Suppressor macrophage (primary cell): ENCODE results near the gene THY1.
"Not testable (repeated sequence)": the region's sequence is repeated elsewhere in the genome, so short reads cannot be mapped to it uniquely, and the experiment has no call there.

Experiments
- DNase-seq, 4 experiments: peaks; one replicate each; pipeline ENCODE4 v3.0.0-alpha.2; 2020 to 2022
- total RNA-seq, 17 experiments: gene quantifications; one replicate each; lab custom pipeline; 2026; ENCODE audit warnings: mixed read lengths in 6 of 17, inconsistent platforms in 3 of 17; lab: John Stamatoyannopoulos, UW

The THY1 gene
- total RNA-seq: 0 to 3.1 (median 0) reads per million in 17 experiments

- no peak for DNase-seq
Observed at GRCh38 chr11:119422809-119423508, at the start of gene THY1. Gene THY1 (minus strand): TSS chr11:119423172. CDS start chr11:119420905, 2,267 bp downstream.

DNA sequence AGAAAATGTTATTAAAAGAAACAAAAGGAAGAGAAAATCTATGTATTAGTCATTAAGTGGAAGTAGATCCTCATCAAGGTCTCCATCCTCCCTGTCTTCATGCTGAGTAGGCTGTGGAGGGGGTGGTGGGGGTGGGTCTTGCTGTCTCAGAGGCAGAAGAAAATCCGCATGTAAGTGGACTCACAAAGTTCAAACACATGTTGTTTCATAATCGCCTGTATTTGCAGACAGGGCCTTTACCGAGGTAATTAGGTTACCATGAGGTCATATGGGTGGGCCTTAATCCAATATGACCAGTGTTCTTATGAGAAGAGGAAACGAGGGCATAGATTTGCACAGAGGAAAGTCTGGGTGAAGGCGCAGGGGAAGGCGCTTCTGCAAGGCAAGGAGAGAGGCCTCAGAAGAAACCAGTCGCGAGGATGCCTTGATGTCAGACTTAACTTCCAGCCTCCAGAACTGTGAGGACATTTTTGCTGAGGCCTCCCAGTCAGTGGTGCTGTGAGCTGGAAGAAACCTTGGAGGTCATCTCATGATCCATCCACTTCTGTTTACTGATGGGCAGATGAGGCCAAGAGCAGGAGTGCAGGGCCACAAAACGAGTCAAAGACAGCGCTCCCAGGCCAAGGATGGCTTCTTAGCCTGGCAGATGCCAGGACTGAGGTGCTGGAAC lies 49.3 kb upstream of the THY1 start:
- DNase-seq: peak; percentile 18 to 59 (median 38)

DNA sequence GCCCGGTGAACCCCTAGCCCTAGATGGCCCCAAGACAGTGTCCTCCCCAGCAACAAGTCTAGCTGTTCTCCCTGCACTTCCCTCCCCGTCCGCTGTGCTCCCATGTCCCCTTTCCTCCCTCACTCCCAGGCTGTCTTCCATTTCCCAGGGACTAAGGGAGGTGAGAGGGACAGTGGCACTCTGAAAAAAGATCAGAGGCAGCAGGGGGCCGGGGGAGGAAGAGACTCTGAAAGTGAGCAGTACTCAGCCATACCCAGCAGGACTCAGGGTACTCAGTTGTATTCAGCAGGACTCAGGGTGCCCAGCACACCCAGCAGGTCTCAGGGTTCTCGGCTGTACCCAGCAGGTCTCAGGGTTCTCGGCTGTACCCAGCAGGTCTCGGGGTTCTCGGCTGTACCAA lies 48.4 kb upstream of the THY1 start:
- DNase-seq: no peak

DNA sequence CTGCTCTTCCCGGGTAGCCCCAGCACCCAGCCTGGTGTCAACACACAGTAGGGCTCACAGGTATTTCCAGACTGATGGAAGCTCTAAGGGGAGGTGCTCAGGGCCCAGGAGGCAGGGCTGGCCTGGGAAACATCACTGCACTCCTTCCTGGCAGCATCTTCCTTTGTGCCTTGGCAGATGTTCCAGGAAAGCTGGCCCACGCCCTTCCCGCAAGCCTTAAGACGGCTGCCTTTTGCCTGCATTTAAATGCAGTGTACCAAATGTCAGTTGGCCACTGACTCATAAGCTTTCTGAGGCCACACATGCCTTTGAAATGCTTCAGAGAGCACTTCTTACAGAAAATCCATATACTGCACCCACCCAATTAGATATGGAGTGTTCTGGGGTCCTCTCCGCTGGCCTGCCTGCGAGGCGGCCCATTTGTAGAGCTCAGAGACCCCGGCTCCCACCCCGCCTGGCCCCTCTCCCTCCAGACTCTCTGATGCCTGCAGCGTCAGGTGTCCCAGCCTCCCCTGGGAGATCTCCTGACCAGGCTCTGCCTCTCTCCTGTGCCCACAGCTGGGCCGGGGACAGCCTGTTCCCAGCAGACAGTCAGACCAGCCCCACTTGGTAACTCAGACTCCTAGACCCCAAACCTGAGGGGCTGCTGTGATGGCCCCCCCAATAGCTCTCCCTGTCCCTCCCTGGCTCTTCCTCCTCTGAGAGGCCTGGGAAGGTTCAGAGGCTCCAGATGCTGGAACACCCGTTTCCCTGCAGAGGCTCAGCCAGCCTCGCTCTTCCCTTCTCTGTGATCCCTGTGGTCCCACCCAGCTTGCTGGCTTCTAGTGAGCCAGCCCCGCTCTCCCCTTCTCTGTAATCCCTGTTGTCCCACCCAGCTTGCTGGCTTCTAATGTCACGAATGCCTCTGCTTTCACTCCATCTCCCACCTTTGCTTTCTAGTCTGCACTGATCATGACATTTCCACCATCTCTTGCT lies 47.6 kb upstream of the THY1 start:
- no peak for DNase-seq

DNA sequence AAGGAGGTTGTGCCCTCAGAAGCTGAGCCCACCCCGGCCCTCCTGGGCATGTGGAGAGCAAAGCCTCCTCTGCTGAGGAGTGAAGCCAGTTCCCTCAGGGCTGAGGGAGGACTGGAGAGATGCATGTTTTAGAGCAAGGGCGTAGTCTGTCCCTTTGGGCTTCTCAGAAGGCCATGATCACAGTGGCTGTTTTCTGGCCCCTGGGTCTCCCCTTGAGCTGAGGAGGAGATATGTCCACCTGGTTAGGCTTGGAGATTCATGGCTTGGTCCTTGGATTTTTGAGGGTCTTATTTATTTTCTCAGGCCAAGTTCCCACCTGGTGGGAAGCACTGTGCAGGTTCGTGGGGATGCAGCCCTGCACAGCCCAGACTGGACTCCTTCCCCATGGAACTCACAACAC lies 46.5 kb upstream of the THY1 start:
- DNase-seq: no peak

- no peak for DNase-seq
Observed at GRCh38 chr11:119468511-119468910, 45.5 kb upstream of the THY1 start.

DNA sequence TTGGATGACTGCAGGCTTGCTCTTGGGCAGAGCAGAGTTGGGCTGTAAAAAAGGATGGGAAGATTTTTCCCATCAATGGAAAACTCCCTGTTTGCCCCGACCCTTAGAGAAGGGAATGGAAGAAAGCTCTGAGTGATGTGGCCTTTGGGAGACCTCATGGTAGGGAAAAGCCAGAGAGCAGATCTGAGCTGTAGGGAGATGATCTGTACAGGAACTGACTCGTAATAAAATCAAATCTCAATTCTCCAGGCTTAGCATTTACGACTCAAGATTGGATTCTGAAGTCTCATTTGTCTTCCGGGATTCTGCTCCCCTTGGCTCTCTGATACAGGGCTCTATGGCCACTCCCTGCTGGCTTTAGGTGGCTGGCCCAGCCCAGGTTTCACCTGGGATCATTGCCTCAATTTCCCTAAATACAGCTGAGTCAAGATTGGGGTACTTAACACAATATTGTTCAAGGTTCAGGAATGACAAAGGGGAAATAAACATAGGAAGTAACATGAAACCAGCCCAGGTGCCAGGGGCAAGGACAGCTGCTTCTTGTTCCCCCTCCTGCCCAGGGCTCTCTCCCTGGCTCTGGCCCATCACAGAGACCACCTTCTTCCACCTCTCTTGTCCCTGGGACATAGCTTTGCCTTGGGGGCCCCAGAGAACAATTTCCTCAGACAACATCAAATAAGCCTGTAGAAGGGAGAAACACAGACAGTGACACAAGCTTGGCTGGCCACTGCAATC lies 38.4 kb upstream of the THY1 start:
- no peak for DNase-seq

GRCh38 chr11:119460582-119460981 lies 37.6 kb upstream of the THY1 start:
- DNase-seq: no peak

DNA sequence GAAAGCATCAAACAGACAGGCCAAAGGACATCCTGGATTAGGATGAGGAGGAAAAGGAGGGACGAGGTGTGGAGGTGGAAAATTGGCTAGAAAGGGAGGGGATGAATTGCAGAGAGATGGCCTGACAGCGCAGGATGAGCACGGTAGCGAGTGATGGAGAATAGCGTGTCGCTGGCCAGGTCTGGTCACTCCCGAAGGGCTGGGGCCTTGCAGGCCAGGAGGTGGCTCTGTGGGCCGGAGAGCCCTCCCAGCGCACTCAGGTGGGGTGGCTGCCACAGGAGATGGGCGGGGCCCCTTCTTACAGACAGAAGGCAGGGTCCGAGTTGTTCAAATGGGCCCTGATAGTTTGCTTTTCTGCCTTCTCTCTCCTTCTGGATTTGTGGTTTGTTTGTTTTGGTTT lies 37.1 kb upstream of the THY1 start:
- no peak for DNase-seq

- no peak for DNase-seq
Observed at GRCh38 chr11:119459293-119459976, 36.5 kb upstream of the THY1 start.

GRCh38 chr11:119455708-119456107 lies 32.7 kb upstream of the THY1 start:
- DNase-seq: not testable (repeated sequence)

DNA sequence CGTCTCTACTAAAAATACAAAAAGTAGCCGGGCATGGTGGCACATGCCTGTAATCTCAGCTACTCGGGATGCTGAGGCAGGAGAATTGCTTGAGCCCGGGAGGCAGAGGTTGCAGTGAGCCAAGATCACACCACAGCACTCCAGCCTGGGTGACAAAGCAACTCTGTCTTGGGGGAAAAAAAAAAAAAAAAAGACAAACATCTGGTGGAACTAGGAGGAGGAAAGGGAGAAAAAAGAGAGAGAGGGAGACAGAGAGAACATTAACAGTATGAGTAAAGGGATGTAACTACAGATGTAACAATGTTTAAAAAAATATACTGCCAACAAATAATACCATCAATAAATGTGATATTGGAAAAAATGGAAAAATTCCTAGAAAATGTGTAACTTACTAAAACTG lies 32.3 kb upstream of the THY1 start:
- not testable (repeated sequence) for DNase-seq

GRCh38 chr11:119453881-119454280 lies 30.9 kb upstream of the THY1 start:
- DNase-seq: no peak

DNA sequence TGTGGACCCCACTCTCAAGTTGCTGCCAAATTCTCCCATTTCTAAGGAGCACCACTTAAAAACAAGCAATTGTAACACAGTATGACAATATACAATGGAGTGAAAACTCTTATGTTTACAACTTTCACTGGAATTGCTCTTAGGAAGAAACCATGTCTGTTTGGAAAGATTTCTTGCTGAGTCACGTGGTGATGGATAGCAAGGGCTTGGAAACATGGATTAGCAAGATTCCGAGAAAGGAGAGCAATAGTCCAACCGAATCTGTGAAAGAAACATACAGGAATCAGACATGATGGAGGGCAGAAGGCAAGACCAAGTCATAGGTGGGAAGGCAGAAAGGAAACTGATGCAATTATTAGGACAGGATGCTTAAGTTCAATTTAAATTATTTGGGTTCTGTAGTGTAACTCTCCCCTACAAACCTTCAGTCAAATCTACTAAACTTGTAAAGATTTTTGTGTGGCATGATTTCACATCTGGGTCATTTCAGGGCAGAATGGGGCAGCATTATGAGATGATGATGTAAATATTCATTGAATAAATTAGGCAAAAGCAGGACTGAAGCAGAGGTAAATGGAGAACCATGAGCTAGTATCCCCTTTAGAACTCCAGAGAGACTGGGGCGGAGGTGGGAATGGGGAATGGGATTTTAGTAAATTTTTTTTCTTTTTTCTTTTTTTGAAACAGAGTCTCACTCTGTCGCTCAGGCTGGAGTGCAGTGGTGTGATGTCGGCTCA lies 27.8 kb upstream of the THY1 start:
- no peak for DNase-seq

DNA sequence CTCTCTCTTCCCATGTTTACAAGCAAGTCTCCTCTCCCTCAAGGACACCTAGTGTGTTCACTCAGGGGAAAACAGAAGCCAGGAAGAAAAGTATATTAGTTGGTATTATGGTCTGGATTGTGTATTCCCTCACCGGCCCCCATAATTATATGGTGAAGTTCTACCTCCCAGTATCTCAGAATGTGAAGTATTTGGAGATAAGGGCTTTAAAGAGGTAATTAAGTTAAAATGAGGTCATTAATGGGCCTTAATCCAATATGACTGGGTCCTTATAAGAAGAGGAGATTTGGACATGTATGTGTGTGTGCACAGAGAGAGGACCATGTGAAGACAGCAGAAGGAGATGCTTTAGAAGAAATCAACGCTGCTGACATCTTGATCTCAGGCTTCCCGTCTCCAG lies 26.5 kb upstream of the THY1 start:
- DNase-seq: no peak

GRCh38 chr11:119448380-119448779 lies 25.4 kb upstream of the THY1 start:
- no peak for DNase-seq

DNA sequence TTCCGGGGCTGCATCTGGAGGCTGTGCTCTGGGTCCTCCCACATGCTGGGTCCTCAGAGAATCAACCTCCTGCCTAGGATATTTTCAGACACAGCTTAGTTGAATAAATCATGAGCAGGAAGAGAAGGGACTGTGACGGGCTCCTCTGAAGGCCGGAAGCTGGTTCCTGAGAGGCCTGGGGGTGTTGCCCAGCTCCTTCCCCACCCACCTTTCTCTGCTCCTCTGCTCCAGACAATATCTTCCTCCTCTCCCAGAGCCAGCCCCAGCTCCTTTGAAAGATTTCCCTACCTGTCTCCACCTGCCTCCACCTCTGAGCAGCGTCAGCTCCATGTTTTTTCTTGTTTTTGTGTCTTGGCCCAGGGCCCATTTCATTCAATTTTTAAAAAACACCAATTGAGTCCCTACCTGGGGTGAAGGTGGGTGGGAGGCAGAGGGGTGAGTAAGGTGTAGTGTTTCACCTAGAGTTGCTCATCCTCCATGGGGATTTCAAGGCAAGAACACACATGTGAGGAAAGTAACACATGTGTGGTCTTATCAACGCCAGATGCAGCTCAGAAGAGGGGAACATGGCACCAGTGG lies 24.8 kb upstream of the THY1 start:
- no peak for DNase-seq

DNA sequence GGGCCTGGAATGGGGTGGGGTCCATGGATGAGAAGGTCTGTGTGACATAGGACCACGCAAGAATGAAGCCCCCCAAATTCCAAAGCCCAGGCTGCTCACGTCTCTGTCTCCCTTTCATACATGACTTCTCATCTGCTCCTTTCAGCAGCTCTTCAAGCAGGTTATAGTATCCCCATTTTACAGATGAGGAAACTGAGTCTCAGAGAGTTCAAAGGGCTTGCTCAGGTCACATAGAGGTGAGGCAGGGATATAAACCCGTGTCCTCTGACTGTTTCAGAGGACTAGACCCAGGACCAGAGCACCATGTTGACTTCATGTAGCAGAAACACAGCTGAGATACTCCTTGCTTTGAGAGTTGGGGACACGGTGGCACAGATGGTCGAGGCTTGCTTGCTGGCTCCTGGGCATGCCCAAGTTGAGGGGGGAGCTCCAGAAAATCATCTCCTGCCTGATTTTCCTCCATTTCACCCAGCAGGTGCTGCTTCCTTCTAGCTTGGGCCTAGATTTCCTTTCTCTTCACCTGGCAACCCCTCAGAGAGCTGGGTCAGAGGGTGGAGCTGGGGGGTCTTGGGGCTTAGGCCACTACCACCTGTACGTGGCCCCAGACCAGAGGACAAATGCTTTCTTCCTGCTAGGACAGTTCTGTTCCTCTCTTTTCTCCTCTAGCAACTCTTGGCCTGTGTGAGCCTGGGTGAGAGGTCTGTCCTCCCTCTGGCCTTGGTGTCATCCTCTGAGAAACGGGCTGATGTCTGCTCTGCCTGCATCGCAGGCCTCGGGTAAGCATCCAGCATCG lies 24.1 kb upstream of the THY1 start:
- DNase-seq: no peak

GRCh38 chr11:119446434-119446833 lies 23.5 kb upstream of the THY1 start:
- no peak for DNase-seq

DNA sequence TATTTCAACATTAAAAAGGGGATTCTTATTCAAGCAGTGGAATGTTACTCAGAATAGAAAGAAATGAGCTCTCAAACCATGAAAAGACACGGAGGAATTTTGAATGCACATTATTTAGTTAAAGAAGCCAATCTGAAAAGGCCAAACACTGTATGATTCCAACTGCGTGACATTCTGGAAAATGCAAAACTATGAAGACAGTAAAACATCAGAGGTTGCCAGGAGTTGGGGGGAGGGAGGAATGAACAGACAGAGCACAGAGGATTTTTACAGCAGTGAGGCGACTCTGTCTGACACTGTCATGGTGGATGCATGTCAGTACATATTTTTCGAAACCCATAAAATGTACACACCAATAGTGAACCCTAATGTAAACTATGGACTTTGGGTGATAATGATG lies 22.9 kb upstream of the THY1 start:
- no peak for DNase-seq
